NCI-H2227 (cell line): ENCODE data around the gene FILIP1L.

Experiments used
- DNase-seq: peaks from one replicate; lab custom pipeline; 2025; ENCODE audit not compliant: unreplicated experiment; lab: John Stamatoyannopoulos, UW

Gene FILIP1L

DNA sequence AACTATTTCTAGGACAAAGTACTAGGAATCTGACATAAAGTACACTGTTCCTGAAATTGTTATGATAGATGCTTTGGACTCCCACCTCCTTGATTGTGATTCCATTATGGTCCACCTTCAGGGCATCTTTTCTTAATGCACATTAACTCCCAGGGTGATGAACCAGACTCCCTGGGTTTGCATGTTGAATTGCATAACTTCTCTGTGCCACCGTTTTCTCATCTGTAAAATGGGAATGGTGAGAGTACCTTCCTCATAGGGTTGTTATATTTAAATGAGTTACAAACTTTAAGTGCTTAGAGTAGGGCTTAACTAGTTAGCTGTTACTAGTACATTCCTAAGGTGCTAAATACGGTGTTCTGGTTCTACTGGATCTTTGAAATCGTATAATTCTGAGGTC is 214.7 kb downstream of the FILIP1L start:
- DNase-seq: no peak

GRCh38 chr3:99896482-99896881 is 217.8 kb downstream of the FILIP1L start:
- no peak for DNase-seq

GRCh38 chr3:99895703-99896441 is 218.4 kb downstream of the FILIP1L start:
- no peak for DNase-seq

- no peak for DNase-seq
These were observed 219.1 kb downstream of the FILIP1L start for GRCh38 chr3:99895131-99895696.

- DNase-seq: no peak
These were observed 222.0 kb downstream of the FILIP1L start for GRCh38 chr3:99892332-99892731.

- no peak for DNase-seq
These were observed 222.6 kb downstream of the FILIP1L start for GRCh38 chr3:99891610-99892285.

- DNase-seq: no peak
These were observed 228.4 kb downstream of the FILIP1L start for GRCh38 chr3:99885851-99886250.

DNA sequence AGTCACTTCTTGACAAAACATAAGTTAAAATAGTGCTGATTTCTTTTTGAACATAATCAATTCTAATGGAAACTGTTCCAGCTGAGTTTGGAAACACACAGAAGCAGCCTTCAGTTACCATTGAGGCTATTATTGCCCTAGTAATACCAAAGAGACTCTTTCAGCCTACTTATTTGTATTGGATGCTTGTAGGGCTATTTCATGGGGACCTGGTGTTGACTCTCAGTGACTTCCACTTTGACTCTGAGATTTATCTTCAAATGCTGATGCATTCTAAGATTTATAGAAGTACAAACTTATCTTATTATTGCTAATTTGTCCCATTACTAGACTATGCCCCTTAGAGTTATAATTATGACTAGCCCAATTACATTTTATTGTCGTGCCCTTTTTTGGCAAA is 229.2 kb downstream of the FILIP1L start:
- no peak for DNase-seq

- no peak for DNase-seq
These were observed 229.8 kb downstream of the FILIP1L start for GRCh38 chr3:99884484-99884883.

DNA sequence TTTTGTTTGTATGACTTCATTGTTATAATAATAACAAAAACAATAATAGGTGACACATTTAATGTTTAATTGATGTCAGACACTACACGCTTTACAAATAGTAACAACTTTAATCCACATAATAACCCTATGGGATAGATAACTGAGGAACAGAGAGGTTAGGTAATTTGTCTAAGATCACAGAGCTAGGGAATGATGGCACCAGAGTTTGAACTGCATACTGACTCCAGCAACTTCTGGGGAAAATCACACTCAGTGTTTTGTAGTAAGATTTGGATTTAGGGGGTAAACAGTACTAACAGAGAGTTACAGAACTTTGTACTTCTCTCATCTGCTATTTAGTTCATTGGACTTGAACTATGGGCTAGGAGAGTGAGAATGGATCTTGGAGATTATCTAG is 230.6 kb downstream of the FILIP1L start:
- DNase-seq: no peak

GRCh38 chr3:99883138-99883461 is 231.2 kb downstream of the FILIP1L start:
- DNase-seq: no peak

DNA sequence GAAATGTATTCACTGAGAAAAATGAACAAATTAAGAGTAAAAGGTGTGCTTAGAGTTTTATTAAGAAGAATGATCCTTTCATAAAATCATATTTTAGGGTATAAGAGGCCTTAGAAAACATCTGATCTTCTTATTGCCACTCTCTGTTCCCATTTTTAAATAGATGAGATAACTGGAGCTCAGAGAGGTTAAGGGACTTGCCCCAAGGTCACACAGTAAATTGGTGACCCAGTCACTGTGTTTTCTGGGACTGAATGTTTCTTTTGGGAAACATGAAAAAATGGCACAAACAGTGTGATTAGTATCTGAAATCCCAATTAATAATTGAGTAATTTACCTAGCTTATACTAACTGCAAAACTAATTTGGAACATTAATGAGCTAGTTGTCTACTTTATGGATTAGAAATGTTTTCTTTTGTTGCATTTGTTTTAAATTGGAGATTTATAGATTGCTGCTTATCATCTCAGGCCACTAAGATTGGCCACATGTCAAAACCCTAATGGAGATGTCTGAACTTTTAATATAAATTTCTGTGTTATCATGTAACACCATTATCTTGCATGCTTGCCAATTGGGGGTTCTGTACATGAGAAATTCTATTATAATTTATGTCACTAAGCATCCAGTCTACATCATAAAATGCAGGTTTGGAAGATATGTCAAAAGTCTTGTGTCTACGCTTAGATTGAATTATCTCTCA is 231.7 kb downstream of the FILIP1L start:
- DNase-seq: no peak

- no peak for DNase-seq
These were observed 233.2 kb downstream of the FILIP1L start for GRCh38 chr3:99881121-99881524.

GRCh38 chr3:99879275-99879674 is 235.0 kb downstream of the FILIP1L start:
- DNase-seq: no peak

- DNase-seq: no peak
These were observed 236.3 kb downstream of the FILIP1L start for GRCh38 chr3:99878005-99878404.

- no peak for DNase-seq
These were observed 237.2 kb downstream of the FILIP1L start for GRCh38 chr3:99877031-99877579.

DNA sequence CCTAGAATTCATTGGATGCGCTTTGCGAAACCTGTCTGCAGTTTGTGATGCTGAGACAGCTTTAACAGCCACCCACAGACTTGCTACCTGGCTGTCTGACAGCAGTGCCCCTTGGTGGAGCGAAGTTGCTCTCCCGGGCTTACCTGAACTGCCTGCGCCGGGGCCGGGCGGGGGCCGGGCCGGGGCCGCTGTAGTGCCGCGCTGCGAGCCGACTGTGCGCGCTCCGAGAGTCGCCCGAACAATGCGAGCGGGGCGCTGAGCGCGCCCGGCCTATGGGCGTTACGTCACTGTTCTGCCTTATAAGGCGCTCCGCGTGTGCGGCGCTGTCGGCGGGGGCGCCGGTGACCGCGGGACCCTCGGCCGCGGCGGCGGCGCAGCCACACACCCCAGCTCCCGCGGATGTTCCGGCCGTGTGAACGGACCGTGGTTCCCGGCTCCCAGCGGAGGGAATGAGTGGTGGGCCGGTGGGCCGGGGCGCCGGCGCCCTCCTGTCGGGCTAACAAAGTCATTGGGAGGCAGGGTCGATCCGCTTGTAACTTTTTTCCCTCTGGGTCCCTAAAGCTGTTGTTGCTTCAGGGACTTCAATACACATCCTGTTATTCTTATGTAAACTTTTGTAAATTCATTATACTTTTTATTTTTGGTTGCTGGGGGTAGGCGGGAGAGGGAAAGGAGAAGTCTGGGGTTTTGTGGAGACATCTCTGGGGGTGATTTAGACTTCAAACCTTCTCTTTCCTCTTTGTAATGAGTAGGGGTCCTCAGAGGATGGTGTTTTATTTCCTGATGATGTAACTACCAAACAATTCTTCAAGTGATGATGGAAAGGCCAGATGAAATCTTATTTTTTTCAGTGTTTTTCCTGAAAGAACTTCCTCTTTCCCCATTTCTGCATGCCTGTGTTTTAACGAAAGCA is 238.1 kb downstream of the FILIP1L start:
- DNase-seq: peak; percentile 70

- no peak for DNase-seq
These were observed 238.7 kb downstream of the FILIP1L start for GRCh38 chr3:99875581-99875928.

DNA sequence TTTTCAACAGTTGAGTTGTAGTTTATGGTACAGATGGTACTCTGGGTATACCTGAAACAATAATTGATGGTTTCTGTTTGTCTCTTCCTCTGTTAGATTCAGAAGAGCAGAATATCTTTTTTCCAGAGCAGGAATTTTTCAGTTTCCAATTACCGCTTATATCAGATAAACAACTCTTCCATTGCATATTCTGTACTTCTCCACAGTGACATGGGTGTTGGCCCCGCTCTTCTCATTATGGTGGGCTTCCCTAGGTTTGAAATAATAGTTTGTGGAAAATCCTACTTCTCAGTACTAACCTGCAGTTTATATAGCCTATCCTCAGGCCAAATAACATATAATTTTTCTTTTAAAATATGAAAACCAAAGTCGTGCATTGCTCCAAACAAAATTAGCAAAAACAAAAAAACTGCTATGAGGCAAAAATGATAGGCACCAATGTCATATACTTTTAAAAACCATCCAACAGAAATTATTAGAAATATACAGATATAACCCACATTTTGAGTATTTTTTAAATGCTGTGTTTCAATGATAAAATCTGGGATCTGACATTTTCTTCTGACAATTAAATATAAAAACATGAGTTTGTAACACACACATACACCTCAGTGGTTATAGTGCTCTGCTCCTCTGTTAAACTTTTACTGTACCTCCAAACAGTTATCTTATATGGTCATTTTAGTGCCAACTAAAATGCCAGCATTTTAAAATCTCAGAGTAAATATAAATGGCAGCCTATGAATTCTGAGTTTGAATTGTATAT is 239.9 kb downstream of the FILIP1L start:
- DNase-seq: no peak
